Effector memory CD4-positive, alpha-beta T cell (primary cell): ENCODE measurements around the gene DNAJB4.

Experiments
- DNase-seq, 3 donors: peaks; one replicate each; pipeline ENCODE4 v3.0.0-alpha.2; 2020
- H3K27ac ChIP-seq: 2 replicates; pipeline ENCODE4 v1.7.0; 2013; ENCODE audit warnings: mild to moderate bottlenecking, low read length, moderate library complexity; ENCODE audit not compliant: insufficient read depth, poor library complexity, severe bottlenecking
- H3K27me3 ChIP-seq: replicated peaks from 2 replicates; pipeline ENCODE4 v1.7.0; 2013; ENCODE audit warnings: mild to moderate bottlenecking, low read length; ENCODE audit not compliant: insufficient read depth, control insufficient read depth, poor library complexity, severe bottlenecking
- H3K36me3 ChIP-seq: 2 replicates; pipeline ENCODE4 v1.7.0; 2013; ENCODE audit warnings: mild to moderate bottlenecking, low read length, moderate library complexity; ENCODE audit not compliant: control insufficient read depth, insufficient read depth
- H3K4me1 ChIP-seq: 2 replicates; pipeline ENCODE4 v1.7.0; 2013; ENCODE audit warnings: low read length, mild to moderate bottlenecking; ENCODE audit not compliant: control insufficient read depth, insufficient read depth, poor library complexity, severe bottlenecking
- H3K4me3 ChIP-seq: 2 replicates; pipeline ENCODE4 v1.7.0; 2013; ENCODE audit warnings: low read length, low read depth, mild to moderate bottlenecking; ENCODE audit not compliant: insufficient read depth, poor library complexity, severe bottlenecking
- H3K9me3 ChIP-seq: 2 replicates; pipeline ENCODE4 v1.7.0; 2013; ENCODE audit warnings: mild to moderate bottlenecking, low read length, moderate library complexity; ENCODE audit not compliant: control insufficient read depth

DNAJB4 gene

DNA sequence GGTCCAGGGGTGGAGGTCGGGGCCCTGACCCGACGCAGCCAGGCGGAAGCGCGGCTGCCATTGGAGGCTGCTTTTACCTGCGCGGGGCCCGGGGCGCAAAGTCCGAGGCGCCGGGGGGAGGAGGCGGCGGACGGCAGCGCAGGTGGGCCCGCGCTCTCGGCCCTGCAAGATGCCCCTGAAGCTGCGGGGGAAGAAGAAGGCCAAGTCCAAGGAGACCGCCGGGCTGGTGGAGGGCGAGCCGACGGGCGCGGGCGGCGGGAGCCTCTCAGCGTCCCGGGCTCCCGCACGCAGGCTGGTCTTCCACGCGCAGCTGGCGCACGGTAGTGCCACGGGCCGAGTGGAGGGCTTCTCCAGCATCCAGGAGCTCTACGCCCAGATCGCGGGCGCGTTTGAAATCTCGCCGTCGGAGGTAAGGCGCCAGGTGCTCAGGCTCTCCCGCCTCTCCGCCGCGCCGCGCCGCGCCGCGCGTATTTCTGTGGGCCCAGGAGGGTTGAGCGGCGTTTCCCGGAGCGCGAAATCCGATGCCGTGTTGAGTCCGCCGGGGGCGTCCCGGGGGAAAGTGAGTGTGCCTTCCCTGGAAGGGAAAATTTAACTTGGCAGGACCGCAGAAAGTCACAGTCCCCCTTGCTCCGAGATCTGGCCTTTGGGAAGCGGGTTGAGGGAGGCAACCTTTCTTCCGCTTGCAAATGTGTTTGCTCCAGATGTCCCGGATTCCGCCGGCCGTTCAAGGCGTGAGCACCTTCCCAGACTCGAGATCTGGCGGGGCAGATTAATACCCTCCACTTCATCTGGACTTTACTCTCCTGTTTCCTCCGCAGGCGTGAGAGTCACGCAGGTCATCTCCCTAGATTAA lies 41.4 kb downstream of the DNAJB4 start, which contains the start of gene GIPC2:
Gene GIPC2 (plus strand): TSS at position 41 of the 853 bp plus-strand sequence. CDS start 129 bp downstream, at position 170.
- Histone ChIP-seq H3K36me3 (no peaks in the 10 kb centered on the region), H3K27ac (no peak within 1 kb of the TSS), H3K4me1 (peaks cover 9% of the 10 kb centered on the region), H3K4me3 (peak within 1 kb of the TSS; percentile 57), H3K27me3 (peaks cover 9% of the 10 kb centered on the region), H3K9me3 (no peaks in the 10 kb centered on the region)
- DNase-seq = no peak

DNA sequence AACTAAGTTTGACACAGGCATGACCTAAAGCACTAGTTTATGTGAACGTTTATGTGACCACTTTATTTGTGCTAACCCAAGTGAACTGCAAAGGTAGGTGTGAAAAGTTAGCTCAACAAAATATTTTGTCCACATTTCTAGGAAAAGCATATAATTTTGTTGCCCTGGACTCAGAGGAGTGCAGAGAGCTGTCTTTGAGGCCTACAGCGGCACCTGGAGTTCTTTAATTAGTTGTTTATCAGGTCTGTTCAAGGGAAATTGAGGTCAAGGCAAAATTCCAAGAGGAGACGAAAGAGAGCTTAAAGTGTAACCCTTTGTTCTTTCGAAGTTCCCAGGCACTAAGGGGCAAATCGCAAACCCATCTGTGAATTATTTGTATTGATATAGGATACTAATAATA lies 42.4 kb downstream of the DNAJB4 start:
- H3K9me3 ChIP-seq = no peaks in the 10 kb centered on the region
- no peak overlapping the region for H3K4me3 ChIP-seq
- no peak for DNase-seq

DNA sequence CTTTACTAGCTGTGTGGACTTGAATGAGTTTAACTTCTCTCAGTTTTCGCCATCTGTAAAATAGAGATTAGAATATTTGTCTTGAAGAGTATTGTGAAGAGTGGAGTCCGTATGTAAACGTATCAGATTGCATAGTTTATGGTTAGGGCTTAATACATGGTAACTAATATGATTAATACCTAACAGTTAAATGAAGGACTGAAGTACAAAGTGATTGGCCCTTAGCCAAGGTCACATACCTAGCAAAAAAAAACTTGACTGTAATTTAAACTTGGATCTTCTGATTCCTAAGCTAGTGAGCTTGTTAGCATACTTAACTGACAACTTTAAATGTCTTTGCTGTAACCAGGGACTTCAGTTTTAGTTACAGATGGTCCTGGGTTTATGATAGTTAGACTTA lies 42.9 kb downstream of the DNAJB4 start:
- H3K9me3 ChIP-seq = no peaks in the 10 kb centered on the region
- no peak overlapping the region for H3K4me3 ChIP-seq
- H3K36me3 ChIP-seq = no peaks in the 10 kb centered on the region
- peaks cover 9% of the 10 kb centered on the region for H3K4me1 ChIP-seq
- H3K27me3 ChIP-seq = peaks cover 9% of the 10 kb centered on the region
- no peak overlapping the region for H3K27ac ChIP-seq
- DNase-seq = no peak

More for the DNA sequence above, 42.4 kb downstream of the DNAJB4 start:
- Histone ChIP-seq H3K27me3 (peaks cover 9% of the 10 kb centered on the region), H3K36me3 (no peaks in the 10 kb centered on the region), H3K4me1 (peaks cover 9% of the 10 kb centered on the region), H3K27ac (no peak overlapping the region)

DNA sequence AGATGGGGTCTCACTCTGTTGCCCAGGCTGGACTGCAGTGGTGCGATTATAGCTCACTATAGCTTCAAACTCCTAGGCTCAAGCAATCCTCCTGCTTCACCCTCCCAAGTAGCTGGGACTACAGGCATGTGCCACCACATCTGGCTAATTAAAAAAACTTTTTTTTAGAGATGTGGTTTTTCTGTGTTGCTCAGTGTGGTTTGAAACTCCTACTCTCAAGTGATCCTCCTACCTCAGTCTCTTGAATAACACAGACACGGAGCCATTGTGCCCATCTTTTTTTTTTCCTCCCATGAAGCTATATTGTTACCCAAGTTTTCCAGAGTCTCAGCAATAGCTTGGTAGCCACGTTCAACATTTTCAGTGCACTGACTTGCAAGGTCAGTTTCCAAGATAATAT lies 43.7 kb downstream of the DNAJB4 start:
- Histone ChIP-seq H3K27me3 (peaks cover 9% of the 10 kb centered on the region), H3K4me1 (peaks cover 9% of the 10 kb centered on the region), H3K27ac (no peak overlapping the region), H3K9me3 (no peaks in the 10 kb centered on the region), H3K4me3 (no peak overlapping the region), H3K36me3 (no peaks in the 10 kb centered on the region)
- no peak for DNase-seq

DNA sequence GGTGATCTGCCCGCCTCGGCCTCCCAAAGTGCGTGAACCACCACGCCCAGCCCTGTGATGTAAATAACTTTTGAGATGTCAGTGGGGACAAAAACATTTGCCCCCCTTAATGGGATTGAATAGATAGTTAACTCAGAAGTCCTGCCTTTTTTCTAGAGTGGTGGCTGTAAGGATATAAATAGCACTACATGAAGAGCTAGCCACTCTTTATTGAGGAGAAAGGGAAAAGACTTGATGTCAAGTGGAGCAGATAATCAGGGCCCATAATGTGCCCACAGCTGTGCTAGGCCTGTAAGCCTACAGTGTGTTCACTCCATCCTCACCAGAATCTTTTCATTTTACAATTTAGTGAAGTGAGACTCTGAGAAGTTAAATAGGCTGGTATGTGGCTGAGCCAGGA lies 44.7 kb downstream of the DNAJB4 start:
- no peak overlapping the region for H3K27ac ChIP-seq
- peaks cover 9% of the 10 kb centered on the region for H3K27me3 ChIP-seq
- no peak for DNase-seq
- H3K4me3 ChIP-seq = no peak overlapping the region
- peaks cover 9% of the 10 kb centered on the region for H3K4me1 ChIP-seq
- no peaks in the 10 kb centered on the region for H3K36me3 ChIP-seq
- H3K9me3 ChIP-seq = no peaks in the 10 kb centered on the region

DNA sequence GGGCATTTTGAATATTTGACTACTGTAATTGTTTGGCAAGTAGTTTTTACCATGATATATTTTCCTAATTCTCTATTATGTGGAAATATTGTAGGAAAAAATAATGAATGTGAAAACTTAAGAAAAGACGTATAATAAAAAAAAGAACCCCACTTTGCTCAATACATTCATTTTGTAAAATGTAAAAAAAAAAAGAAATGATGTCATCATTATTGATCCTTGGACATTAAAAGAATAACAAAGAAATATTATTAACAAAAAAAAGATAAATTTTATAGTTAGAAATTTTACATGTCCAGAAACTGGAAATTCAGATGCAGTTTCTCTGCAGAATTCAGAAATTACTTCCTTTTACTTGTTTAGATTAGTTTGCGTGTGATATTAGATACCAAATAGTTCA lies 46.3 kb downstream of the DNAJB4 start:
- H3K4me3 ChIP-seq = no peak overlapping the region
- no peaks in the 10 kb centered on the region for H3K36me3 ChIP-seq
- peaks cover under 1% of the 10 kb centered on the region for H3K27me3 ChIP-seq
- no peak for DNase-seq
- H3K4me1 ChIP-seq = peaks cover 3% of the 10 kb centered on the region
- H3K27ac ChIP-seq = no peak overlapping the region
- H3K9me3 ChIP-seq = no peaks in the 10 kb centered on the region

DNA sequence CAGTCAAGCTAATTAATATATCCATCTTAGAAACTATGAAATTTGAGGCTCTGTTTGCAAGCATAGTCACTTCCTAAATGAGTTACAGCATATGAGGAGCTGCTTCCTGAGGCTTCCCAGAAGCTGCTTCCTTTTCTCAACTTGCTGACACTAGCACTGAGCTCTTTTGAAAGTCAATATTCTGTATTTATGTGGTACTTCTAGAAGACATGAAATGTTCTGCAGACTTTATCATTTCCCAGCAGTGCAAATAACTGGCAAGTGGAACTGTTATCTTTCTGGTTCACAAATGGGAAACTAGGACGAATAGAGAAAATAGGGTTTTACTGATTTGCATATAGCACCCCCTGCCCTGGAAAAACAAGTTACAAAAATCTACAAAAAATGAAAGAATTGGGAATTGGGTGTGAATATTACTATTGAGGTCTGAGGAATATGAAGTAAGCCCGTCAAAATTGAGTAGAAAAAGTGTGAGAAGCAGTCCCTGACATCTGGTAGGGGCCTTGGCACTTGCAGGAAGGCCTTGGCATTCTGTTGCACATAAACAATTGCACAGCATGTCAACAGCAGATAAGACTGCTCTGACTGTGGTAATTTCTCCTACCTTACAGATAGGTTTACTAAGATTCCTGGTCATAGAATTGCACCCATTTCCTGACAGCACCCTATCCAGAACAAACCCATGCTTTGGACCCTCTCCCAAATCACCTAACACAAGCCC lies 48.1 kb downstream of the DNAJB4 start:
- Histone ChIP-seq H3K27me3 (no peaks in the 10 kb centered on the region), H3K4me1 (no peaks in the 10 kb centered on the region), H3K4me3 (no peak overlapping the region), H3K27ac (no peak overlapping the region), H3K9me3 (no peaks in the 10 kb centered on the region), H3K36me3 (no peaks in the 10 kb centered on the region)
- DNase-seq = no peak

DNA sequence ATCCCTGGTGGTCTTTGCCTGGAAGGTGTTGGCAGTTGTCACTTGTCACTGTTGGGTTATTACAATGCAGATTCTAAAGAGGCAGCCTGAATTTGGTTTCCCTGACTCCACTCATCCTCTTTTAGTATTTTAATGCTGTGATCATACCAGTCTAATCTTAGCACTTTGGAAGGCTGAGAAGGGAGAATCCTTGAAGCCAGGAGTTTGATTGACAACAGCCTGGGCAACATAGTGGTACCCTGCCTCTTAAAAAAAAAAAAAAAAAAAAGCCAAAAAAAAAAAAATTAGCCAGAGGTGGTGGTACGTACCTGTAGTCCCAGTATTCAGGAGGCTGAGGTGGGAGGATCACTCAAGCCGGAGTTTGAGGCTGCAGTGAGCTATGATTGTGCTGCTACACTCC lies 48.8 kb downstream of the DNAJB4 start:
- DNase-seq = no peak
- H3K36me3 ChIP-seq = no peaks in the 10 kb centered on the region
- no peaks in the 10 kb centered on the region for H3K9me3 ChIP-seq
- H3K4me3 ChIP-seq = no peak overlapping the region
- H3K4me1 ChIP-seq = no peaks in the 10 kb centered on the region
- no peak overlapping the region for H3K27ac ChIP-seq
- no peaks in the 10 kb centered on the region for H3K27me3 ChIP-seq

DNA sequence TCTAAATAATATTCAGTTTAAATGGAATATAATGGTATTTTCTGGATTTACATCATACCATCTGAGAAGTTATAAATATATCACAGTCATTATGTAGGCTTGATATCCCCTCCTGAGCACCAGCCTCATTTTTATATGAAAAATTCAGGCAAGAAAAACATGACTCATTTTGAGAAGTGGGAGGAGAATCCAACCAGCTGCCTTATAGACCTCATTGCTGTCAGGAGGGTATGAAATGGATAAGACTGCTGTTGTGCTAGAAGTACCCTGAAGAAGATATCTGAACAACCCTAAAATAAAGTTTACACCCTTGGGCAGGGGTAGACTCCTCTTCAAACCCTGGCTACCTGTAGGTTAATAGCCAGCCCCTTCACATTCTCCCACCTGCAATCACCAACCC lies 49.8 kb downstream of the DNAJB4 start:
- H3K27ac ChIP-seq = no peak overlapping the region
- H3K27me3 ChIP-seq = no peaks in the 10 kb centered on the region
- no peaks in the 10 kb centered on the region for H3K9me3 ChIP-seq
- H3K4me3 ChIP-seq = no peak overlapping the region
- H3K4me1 ChIP-seq = no peaks in the 10 kb centered on the region
- no peaks in the 10 kb centered on the region for H3K36me3 ChIP-seq
- DNase-seq = no peak

DNA sequence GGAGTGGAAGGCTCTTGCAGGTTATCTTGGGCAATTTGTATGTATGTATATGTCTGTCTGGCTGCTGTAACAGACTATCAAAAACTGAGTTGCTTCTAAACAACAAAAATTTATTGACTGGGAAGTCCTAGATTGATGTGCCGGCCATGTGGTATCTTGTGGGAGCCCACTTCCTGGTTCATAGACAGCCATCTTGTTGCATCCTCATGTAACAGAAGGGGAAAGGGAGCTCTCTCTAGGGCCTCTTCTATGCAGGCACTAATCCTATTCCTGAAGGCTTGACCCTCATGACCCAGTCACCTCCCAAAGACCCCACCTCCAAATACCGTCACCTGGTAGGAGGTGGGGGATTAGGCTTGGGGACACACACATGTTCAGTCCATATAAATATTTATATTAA lies 50.2 kb downstream of the DNAJB4 start:
- H3K36me3 ChIP-seq = no peaks in the 10 kb centered on the region
- no peak overlapping the region for H3K4me3 ChIP-seq
- no peaks in the 10 kb centered on the region for H3K9me3 ChIP-seq
- H3K27me3 ChIP-seq = no peaks in the 10 kb centered on the region
- H3K27ac ChIP-seq = no peak overlapping the region
- H3K4me1 ChIP-seq = no peaks in the 10 kb centered on the region
- DNase-seq = no peak
